Measurements from ENCODE around the gene KCNT1. TPM values are rescaled to one million over a fixed set of nuclear protein-coding genes. Genes with fewer than 3 reads are reported as not detected.

Gene KCNT1
- total and polyA plus RNA-seq, 2 donors (not counting 3 experiments of a cell fraction or from before 2014, with no cell fraction given) = not detected

GRCh38 chr9:135792268-135793128 is 90.5 kb downstream of the KCNT1 start:
- no peak for TF ChIP-seq CTCF (IDR thresholded peaks at IDR 0.05; ENCODE audit: extremely low read depth in 1 of 2, insufficient read depth in 1 of 2, low read depth in 1 of 2, low read length in 2 of 2)
- TF ChIP-seq JUN (IDR thresholded peaks at IDR 0.05; ENCODE audit: borderline replicate concordance, insufficient read depth, insufficient read length, low read depth) = no peak
- TF ChIP-seq FOS (IDR thresholded peaks at IDR 0.05; ENCODE audit: borderline replicate concordance, insufficient read depth, low read length) = no peak
- no peak for TF ChIP-seq MYC (IDR thresholded peaks at IDR 0.05; ENCODE audit: low read depth, low read length)
- TF ChIP-seq POLR2AphosphoS5 (IDR thresholded peaks at IDR 0.05; ENCODE audit: insufficient read depth, low read depth, low read length) = no peak
- no peak for TF ChIP-seq MAX (IDR thresholded peaks at IDR 0.05; ENCODE audit: insufficient read depth, insufficient read length)
- no peak for TF ChIP-seq GATA2 (IDR thresholded peaks at IDR 0.05; ENCODE audit: insufficient read depth, insufficient read length, low read depth, low read length)
- POLR2A ChIA-PET = no interaction called here
- FAIRE-seq = no peak

More at GRCh38 chr9:135792268-135793128, 90.5 kb downstream of the KCNT1 start:
- Histone ChIP-seq H3K36me3 (ENCODE audit: control insufficient read depth in 2 of 2, extremely low read depth in 1 of 2, insufficient read depth in 2 of 2, low read length in 2 of 2) (no peaks in the 10 kb centered on the region), H3K9me3 (replicated peaks; ENCODE audit: control insufficient read depth, insufficient read depth, low read length) (no peaks in the 10 kb centered on the region), H2AFZ (ENCODE audit: low read depth, low read length) (no peak overlapping the region), H3K9me1 (replicated peaks; ENCODE audit: control insufficient read depth, extremely low read depth, insufficient read depth, low read length) (no peaks in the 10 kb centered on the region), H3K4me3 (replicated peaks in 1 of 3; ENCODE audit: insufficient read depth in 1 of 3, low read depth in 1 of 3, low read length in 3 of 3) (no peak overlapping the region), H3K79me2 (ENCODE audit: control insufficient read depth, insufficient read depth, low read length) (no peaks in the 10 kb centered on the region), H3K9ac (replicated peaks; ENCODE audit: extremely low read depth, insufficient read depth, low read length) (no peak overlapping the region), H3K4me1 (ENCODE audit: control insufficient read depth, extremely low read depth, insufficient read depth, low read length) (no peaks in the 10 kb centered on the region), H4K20me1 (replicated peaks; ENCODE audit: control insufficient read depth, extremely low read depth, insufficient read depth, low read length) (no peaks in the 10 kb centered on the region), H3K4me2 (ENCODE audit: insufficient read depth, low read length) (no peak overlapping the region), H3K27ac (ENCODE audit: insufficient read depth, low read depth, low read length) (no peak overlapping the region), H3K27me3 (ENCODE audit: control insufficient read depth in 2 of 2, insufficient read depth in 2 of 2, low read length in 2 of 2) (no peaks in the 10 kb centered on the region)
- dilution Hi-C loops (cut with MboI; ENCODE audit: extremely low pct_ligation_motif_present, low sequenced_read_pairs) = no loop called here
- BruUV-seq (replicated peaks) = no TSS peak
- intact Hi-C loops (cut with micrococcal nuclease) = no loop called here
- DNase-seq (ENCODE audit: low read depth, low spot score) = no peak
- CTCF ChIA-PET = no interaction called here
